Measurements from ENCODE around the gene SGSM2.

DNA sequence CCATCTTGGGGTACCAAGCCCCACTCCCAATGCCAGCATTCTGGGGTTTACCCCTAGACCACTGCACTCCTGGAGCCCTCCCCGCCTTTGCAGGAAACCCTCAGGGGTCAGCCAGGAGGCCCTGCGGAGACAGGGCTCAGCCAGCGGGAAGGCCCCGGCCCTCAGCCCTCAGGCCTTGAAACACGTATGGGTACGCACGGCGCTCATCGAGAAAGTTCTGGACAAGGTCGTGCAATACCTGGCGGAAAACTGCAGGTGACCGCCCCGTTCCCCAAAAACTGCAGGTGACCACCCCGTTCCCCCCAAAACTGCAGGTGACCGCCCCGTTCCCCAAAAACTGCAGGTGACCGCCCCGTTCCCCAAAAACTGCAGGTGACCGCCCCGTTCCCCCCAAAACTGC is 24.7 kb downstream of the SGSM2 start:
- no peak for TF ChIP-seq POLR2A (IDR thresholded peaks at IDR 0.05)
- TF ChIP-seq, protein P1, sequence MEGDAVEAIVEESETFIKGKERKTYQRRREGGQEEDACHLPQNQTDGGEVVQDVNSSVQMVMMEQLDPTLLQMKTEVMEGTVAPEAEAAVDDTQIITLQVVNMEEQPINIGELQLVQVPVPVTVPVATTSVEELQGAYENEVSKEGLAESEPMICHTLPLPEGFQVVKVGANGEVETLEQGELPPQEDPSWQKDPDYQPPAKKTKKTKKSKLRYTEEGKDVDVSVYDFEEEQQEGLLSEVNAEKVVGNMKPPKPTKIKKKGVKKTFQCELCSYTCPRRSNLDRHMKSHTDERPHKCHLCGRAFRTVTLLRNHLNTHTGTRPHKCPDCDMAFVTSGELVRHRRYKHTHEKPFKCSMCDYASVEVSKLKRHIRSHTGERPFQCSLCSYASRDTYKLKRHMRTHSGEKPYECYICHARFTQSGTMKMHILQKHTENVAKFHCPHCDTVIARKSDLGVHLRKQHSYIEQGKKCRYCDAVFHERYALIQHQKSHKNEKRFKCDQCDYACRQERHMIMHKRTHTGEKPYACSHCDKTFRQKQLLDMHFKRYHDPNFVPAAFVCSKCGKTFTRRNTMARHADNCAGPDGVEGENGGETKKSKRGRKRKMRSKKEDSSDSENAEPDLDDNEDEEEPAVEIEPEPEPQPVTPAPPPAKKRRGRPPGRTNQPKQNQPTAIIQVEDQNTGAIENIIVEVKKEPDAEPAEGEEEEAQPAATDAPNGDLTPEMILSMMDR (IDR thresholded peaks at IDR 0.05), result no peak

All from suprapubic skin (tissue), 3 donors.